Ramos (cell line): Measurements from ENCODE around the gene PRR16.

Experiments used
- in situ Hi-C: fragments of 300-500 bp; cut with MboI; formaldehyde crosslinking; loops from one replicate; pipeline ENCODE4 v1.14.3; 2022; ENCODE audit warnings: low sequenced_read_pairs; ENCODE audit not compliant: unreplicated experiment

Gene PRR16

GRCh38 chr5:120461251-120461650, 2.8 kb upstream of the PRR16 start:
- in situ Hi-C loops, result no loop called here

- in situ Hi-C loops, result no loop called here
These were observed 957 bp upstream of the PRR16 start for GRCh38 chr5:120463006-120463680.

- in situ Hi-C loops, result no loop called here
These were observed 731 bp downstream of the PRR16 start for GRCh38 chr5:120464627-120465435.

GRCh38 chr5:120465436-120465961, 1.4 kb downstream of the PRR16 start:
- in situ Hi-C loops, result no loop called here

- in situ Hi-C loops, result no loop called here
These were observed 2.4 kb downstream of the PRR16 start for GRCh38 chr5:120466341-120467006.

GRCh38 chr5:120471971-120472370, 7.9 kb downstream of the PRR16 start:
- in situ Hi-C loops, result no loop called here

- in situ Hi-C loops, result no loop called here
These were observed 8.8 kb downstream of the PRR16 start for GRCh38 chr5:120472911-120473310.

- in situ Hi-C loops, result no loop called here
These were observed 9.2 kb downstream of the PRR16 start for GRCh38 chr5:120473332-120473731.

GRCh38 chr5:120476063-120476462, 12.0 kb downstream of the PRR16 start:
- in situ Hi-C loops, result no loop called here

- in situ Hi-C loops, result no loop called here
These were observed 15.0 kb downstream of the PRR16 start for GRCh38 chr5:120479066-120479465.

- in situ Hi-C loops, result no loop called here
These were observed 35.9 kb downstream of the PRR16 start for GRCh38 chr5:120499876-120500563.

- in situ Hi-C loops, result no loop called here
These were observed 38.4 kb downstream of the PRR16 start for GRCh38 chr5:120502531-120502930.

GRCh38 chr5:120503341-120503740, 39.2 kb downstream of the PRR16 start:
- in situ Hi-C loops, result no loop called here

- in situ Hi-C loops, result no loop called here
These were observed 40.0 kb downstream of the PRR16 start for GRCh38 chr5:120504057-120504456.

GRCh38 chr5:120507197-120507596, 43.1 kb downstream of the PRR16 start:
- in situ Hi-C loops, result no loop called here

GRCh38 chr5:120507800-120508463, 43.8 kb downstream of the PRR16 start:
- in situ Hi-C loops, result no loop called here

- in situ Hi-C loops, result no loop called here
These were observed 45.0 kb downstream of the PRR16 start for GRCh38 chr5:120509053-120509452.

GRCh38 chr5:120510098-120510637, 46.1 kb downstream of the PRR16 start:
- in situ Hi-C loops, result no loop called here

GRCh38 chr5:120510994-120511686, 47.0 kb downstream of the PRR16 start:
- in situ Hi-C loops, result no loop called here
